GM18907 (cell line): ENCODE results near the gene NUDT4B.
"Not testable (repeated sequence)": the region's sequence is repeated elsewhere in the genome, so short reads cannot be mapped to it uniquely, and the experiment has no call there.

Experiments
- ATAC-seq: cut with Tn5 transposase; IDR thresholded peaks from one replicate; pipeline ENCODE4 v1.9.1; 2021; ENCODE audit warnings: mild to moderate bottlenecking, moderate library complexity; ENCODE audit not compliant: unreplicated experiment

The NUDT4B gene

DNA sequence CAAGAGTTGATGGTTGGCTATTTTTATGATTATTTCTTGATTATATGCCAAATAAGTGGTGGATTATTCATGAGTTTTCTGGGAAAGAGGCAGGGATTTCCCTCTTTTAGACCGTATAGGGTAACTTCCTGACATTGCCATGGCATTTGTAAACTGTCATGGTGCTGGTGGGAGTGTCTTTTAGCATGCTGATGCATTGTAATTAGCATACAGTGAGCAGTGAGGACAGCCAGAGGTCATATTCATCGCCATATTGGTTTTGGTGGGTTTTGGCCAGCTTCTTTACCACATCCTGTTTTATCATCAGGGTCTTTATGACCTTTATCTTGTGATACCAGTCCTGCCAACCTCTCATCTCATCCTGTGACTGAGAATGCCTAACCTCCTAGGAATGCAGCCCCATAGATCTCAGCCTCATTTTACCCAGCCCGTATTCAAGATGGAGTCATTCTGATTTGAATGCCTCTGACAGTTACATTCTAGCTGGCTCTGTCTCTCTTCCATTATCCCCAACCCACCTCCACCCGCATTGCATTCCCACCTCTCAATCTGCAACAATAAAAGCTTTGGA, 45.3 kb downstream of the NUDT4B start:
- ATAC-seq = not testable (repeated sequence)
